Kidney capillary endothelial cell (primary cell): ENCODE measurements around the gene DNAJA3.
A peak's percentile ranks its signal among the peaks of the same experiment; 100 is the strongest.

ENCODE experiments used
- DNase-seq: peaks from one replicate; pipeline ENCODE4 v3.0.0-alpha.2; 2018; ENCODE audit warnings: low spot score

DNAJA3 gene

GRCh38 chr16:4425378-4426020 lies at the start of gene DNAJA3:
DNAJA3 (plus strand) TSS chr16:4425868; CDS start chr16:4425882, 14 bp downstream.
- DNase-seq: peak; percentile 97

DNA sequence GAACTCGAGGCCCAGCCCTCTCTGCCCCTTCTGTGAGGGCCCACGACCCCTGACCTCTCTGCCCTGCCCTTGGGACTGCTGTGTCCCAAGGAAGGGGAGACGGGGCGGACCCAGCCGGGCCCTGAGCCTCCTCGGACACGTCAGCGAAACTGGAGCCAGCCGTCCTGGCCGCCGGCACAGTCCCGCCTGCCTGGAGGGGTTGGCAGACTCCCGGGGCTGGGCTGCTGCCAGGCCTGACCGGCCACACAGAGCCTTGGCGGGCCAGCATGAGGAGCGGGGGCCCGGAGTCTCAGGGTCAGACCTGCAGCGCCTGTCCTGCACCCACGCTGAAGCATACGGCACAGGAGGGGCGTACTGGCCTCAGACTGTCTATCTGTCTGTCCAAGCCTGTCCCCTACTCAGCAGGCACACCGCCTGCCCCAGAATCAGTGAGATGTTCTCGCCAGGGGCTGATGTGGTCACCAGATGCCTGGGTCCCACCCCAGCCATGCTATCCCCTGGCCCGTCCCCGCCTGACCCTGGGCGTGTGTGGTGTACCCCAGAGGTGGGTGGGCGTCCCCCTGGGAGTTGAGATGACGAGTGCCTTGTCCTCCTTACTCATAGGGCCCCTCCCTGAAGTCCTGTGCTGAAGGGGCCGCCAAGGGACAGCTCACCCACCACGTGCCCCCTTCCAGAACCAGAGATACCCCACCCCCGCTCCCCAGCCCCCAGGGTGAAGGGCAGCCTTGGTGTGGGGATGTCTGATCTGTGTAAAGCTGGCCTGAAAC lies 49.4 kb upstream of the DNAJA3 start:
- DNase-seq: no peak

GRCh38 chr16:4376893-4377572 lies 48.6 kb upstream of the DNAJA3 start:
- DNase-seq: no peak

DNA sequence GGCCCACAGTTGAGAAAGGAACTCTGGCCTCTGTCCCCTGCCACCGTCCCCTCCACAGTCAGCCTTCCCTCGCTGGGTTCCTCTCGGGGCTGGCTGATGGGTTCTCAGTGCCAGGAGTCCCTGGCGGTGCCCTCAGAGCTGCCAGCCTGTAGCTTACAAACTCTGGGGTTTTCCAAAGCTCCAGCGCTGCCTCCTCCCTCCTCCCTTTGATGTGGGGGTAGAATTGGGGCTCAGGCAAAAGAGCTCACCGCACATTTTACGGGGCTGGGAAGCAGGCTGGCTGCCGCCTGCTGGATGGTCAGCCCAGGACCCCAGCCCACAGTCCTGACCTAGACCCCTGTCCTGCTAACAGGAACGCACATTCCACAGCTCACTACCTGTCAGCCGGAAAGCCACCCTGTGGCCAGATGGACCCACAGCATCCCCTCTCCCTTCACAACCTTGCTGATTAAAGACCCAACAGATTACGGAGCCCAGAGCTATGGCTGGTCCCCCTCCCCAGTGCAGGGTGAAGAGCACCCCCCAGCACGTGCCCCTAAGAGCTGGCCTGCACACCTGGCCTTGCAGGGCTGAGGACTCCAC lies 48.0 kb upstream of the DNAJA3 start:
- DNase-seq: no peak

GRCh38 chr16:4378161-4378666 lies 47.5 kb upstream of the DNAJA3 start:
- DNase-seq: no peak

GRCh38 chr16:4378999-4379690 lies 46.5 kb upstream of the DNAJA3 start:
- DNase-seq: no peak

GRCh38 chr16:4380119-4381063 lies 45.3 kb upstream of the DNAJA3 start:
- DNase-seq: no peak

GRCh38 chr16:4381072-4381934 lies 44.4 kb upstream of the DNAJA3 start:
- DNase-seq: no peak

- no peak for DNase-seq
These were observed 43.5 kb upstream of the DNAJA3 start for GRCh38 chr16:4381935-4382794.

- DNase-seq: no peak
These were observed 42.8 kb upstream of the DNAJA3 start for GRCh38 chr16:4382795-4383357.

GRCh38 chr16:4383591-4384444 lies 41.9 kb upstream of the DNAJA3 start:
- DNase-seq: no peak

DNA sequence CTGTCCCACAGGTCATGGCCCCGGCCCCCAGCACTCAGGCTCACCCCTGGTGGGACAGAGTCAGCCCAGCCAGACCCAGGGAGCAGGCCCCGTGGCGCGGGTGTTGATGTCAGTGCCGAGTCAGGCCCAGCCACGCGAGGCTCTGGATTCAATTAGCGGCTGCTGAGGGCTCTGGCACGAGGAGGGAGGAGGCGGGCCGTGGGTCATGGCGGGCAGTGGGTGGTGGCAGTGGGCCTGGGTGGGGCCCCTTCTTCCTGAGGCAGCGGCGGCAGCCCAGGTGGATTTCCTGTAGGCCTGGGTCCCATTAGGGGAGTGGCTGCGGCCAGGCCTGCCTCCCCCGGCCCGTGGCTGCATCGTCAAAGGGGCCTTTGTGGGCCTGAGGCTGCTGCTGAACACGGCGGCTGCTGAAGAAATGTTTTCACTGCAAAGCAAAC lies 41.1 kb upstream of the DNAJA3 start:
- DNase-seq: no peak

DNA sequence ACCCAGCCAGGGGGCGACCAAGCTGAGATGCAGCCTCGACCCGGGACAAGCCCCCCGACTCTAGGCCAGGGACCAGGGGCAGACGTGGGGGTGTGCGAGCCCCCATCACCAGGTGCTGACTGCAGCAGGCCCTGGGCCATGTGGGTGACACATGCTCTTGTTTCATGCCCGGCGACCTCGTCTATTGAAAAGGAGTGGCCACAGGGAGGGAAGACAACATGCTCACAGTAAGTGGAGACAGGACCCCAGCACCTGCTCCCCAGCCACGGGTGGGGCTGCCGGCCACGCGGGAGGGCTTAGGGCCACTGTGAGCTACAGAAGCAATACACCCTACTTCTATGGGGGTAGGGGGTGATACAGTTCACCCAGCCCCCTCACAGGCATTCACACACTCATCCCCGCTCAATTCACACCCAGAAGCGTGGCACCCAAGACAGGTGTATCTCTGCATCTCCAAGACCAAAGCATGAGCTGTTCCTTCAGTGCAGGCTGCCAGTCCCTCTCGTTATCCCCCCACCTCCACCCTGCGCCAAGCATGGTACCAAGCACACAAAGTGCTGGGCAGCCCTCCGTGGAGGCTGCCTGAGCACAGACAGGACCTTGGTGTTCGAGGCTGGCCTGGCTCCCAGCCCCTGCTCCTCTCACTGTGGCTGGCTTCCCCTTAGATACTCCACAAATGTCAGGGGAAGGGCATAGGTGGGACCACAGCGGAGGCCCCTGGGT lies 40.4 kb upstream of the DNAJA3 start:
- DNase-seq: no peak

- no peak for DNase-seq
These were observed 39.7 kb upstream of the DNAJA3 start for GRCh38 chr16:4385789-4386450.

GRCh38 chr16:4386451-4386805 lies 39.2 kb upstream of the DNAJA3 start:
- no peak for DNase-seq

- DNase-seq: no peak
These were observed 38.6 kb upstream of the DNAJA3 start for GRCh38 chr16:4386951-4387565.
